Measurements from ENCODE around the gene DAB2IP. TPM values are rescaled to one million over a fixed set of nuclear protein-coding genes. Genes with fewer than 3 reads are reported as not detected.

The DAB2IP gene
- total RNA-seq, 1 experiment from 2014 or later: 17.0 TPM

DNA sequence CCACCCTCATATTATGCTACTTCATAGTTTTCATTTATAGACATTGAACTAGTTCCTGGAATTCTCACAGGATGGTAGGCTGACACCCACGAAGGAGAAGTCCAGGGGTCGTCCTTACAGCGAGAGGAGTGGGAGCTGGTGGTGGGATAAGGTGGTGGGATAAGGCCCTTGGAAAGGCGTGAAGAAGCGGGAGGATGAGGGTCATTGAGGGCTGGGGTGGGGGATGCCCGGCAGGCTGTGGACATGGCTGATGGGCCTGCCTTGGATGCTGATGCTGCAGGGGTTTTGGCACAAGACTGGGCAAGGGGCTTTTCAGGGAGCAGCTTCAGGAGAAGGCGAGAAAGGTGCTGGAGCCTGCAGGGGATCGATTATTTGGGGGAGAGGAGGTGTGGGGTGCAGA lies 9.4 kb downstream of the DAB2IP start:
- BruUV-seq (replicated peaks): no TSS peak
- POLR2A ChIA-PET: no interaction called here
- Mint-ChIP-seq H3K36me3 (ENCODE audit: insufficient read depth, unreplicated experiment) (no peaks in the 10 kb centered on the region), H3K4me3 (ENCODE audit: unreplicated experiment) (no peak overlapping the region), H3K4me1 (ENCODE audit: insufficient read depth, unreplicated experiment) (no peaks in the 10 kb centered on the region), H3K9me3 (ENCODE audit: unreplicated experiment) (no peaks in the 10 kb centered on the region), H3K27me3 (ENCODE audit: insufficient read depth, unreplicated experiment) (peaks cover 58% of the 10 kb centered on the region), H3K27ac (ENCODE audit: low read depth, unreplicated experiment) (no peak overlapping the region)
- intact Hi-C loops (cut with micrococcal nuclease): no loop called here
- CTCF ChIA-PET: interaction anchor here (0.6 to 1.3 kb wide), 3 partner anchors 20 to 687 kb away, joined by 3 to 5 read pairs (median 3); no protein-coding TSS in a partner anchor
- no peak for DNase-seq (ENCODE audit: unreplicated experiment)
- TF ChIP-seq, protein P1, sequence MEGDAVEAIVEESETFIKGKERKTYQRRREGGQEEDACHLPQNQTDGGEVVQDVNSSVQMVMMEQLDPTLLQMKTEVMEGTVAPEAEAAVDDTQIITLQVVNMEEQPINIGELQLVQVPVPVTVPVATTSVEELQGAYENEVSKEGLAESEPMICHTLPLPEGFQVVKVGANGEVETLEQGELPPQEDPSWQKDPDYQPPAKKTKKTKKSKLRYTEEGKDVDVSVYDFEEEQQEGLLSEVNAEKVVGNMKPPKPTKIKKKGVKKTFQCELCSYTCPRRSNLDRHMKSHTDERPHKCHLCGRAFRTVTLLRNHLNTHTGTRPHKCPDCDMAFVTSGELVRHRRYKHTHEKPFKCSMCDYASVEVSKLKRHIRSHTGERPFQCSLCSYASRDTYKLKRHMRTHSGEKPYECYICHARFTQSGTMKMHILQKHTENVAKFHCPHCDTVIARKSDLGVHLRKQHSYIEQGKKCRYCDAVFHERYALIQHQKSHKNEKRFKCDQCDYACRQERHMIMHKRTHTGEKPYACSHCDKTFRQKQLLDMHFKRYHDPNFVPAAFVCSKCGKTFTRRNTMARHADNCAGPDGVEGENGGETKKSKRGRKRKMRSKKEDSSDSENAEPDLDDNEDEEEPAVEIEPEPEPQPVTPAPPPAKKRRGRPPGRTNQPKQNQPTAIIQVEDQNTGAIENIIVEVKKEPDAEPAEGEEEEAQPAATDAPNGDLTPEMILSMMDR (IDR thresholded peaks at IDR 0.05; ENCODE audit: unreplicated experiment): no peak

DNA sequence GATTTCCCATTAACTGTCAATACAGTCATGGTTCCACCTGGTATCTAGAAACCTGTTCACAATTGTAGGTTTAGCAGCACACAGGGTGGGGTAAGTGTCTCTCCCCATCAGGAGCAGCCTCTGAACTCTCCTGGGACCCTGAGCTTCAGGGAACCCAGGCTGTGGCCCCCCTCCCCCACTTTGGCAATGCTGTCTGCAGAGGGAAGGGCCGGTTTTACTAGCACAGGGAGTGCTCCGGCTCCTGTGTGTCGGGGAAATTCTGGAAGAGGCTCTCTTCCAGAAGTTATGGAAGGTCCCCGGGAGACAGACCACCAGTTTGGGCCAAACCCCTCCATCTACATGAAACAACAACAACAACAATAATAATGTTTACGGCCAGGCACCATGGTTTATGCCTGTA lies 9.9 kb downstream of the DAB2IP start:
- H3K4me3 Mint-ChIP-seq (ENCODE audit: unreplicated experiment): no peak overlapping the region
- no peaks in the 10 kb centered on the region for H3K9me3 Mint-ChIP-seq (ENCODE audit: unreplicated experiment)
- H3K27me3 Mint-ChIP-seq (ENCODE audit: insufficient read depth, unreplicated experiment): peaks cover 62% of the 10 kb centered on the region
- no peaks in the 10 kb centered on the region for H3K4me1 Mint-ChIP-seq (ENCODE audit: insufficient read depth, unreplicated experiment)
- TF ChIP-seq, protein P1 (IDR thresholded peaks at IDR 0.05; ENCODE audit: unreplicated experiment): no peak
- intact Hi-C loops (cut with micrococcal nuclease): no loop called here
- H3K36me3 Mint-ChIP-seq (ENCODE audit: insufficient read depth, unreplicated experiment): no peaks in the 10 kb centered on the region
- POLR2A ChIA-PET: no interaction called here
- no peak overlapping the region for H3K27ac Mint-ChIP-seq (ENCODE audit: low read depth, unreplicated experiment)
- CTCF ChIA-PET: interaction anchor here (0.7 to 1.3 kb wide), 2 partner anchors 20 to 687 kb away, joined by 3 to 5 read pairs; no protein-coding TSS in a partner anchor
- BruUV-seq (replicated peaks): no TSS peak
- no peak for DNase-seq (ENCODE audit: unreplicated experiment)

DNA sequence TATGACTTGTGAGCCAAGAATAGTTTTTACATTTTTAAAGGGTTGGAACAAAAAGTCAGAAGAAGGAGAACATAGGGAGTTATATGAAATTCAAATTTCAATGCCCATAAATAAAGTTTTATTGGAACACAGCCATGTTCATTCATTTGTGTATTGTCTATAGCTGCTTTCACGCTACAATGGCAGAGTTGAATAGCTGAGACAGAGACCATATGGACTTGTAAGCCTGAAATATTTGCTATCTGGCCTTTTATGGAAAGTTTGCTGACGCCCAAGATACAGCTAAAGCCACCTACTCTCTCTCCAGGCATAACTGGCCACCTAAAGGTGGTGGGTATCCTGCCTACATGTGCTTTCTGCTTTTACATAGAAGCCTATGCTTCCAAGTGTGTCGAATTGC lies 10.9 kb downstream of the DAB2IP start:
- H3K27me3 Mint-ChIP-seq (ENCODE audit: insufficient read depth, unreplicated experiment): peaks cover 65% of the 10 kb centered on the region
- no TSS peak for BruUV-seq (replicated peaks)
- TF ChIP-seq, protein P1 (IDR thresholded peaks at IDR 0.05; ENCODE audit: unreplicated experiment): no peak
- no peaks in the 10 kb centered on the region for H3K9me3 Mint-ChIP-seq (ENCODE audit: unreplicated experiment)
- intact Hi-C loops (cut with micrococcal nuclease): no loop called here
- no peaks in the 10 kb centered on the region for H3K36me3 Mint-ChIP-seq (ENCODE audit: insufficient read depth, unreplicated experiment)
- H3K27ac Mint-ChIP-seq (ENCODE audit: low read depth, unreplicated experiment): no peak overlapping the region
- ChIA-PET CTCF (no interaction called here), POLR2A (no interaction called here)
- H3K4me1 Mint-ChIP-seq (ENCODE audit: insufficient read depth, unreplicated experiment): no peaks in the 10 kb centered on the region
- H3K4me3 Mint-ChIP-seq (ENCODE audit: unreplicated experiment): no peak overlapping the region
- DNase-seq (ENCODE audit: unreplicated experiment): no peak

DNA sequence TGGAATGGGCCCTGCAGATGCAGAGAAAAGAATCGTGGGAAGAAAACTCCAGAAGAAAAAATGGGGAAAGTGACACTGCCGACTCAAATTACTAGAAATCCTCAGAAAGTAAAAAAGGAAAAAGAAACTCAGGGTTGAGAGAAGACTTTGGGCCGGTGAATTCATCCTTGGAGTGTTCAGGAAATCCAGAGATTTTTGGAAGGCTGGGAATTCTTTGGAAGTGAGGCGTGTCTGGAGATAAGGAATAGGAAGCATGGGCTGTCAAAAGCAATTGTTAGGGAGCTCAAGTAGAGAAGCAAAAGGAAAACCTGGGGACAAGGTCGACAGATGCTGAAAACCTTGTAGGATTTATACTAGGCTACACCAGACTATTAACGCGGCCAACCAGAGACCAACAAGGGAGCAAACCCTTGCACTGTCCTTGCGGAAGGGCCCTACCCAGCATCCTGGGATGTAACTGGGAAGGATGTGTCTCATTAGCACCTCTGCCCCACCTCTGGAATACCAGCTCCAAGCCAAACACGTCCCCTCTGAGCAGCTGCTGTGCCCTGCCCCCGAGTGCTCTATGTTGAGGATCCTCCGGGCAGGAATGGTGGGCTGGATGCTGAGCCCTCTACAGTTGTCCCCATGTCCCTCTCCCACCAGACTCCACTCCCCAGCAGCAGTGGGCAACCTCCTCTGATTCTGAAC lies 11.6 kb downstream of the DAB2IP start:
- TF ChIP-seq, protein P1 (IDR thresholded peaks at IDR 0.05; ENCODE audit: unreplicated experiment): no peak
- H3K4me3 Mint-ChIP-seq (ENCODE audit: unreplicated experiment): no peak overlapping the region
- BruUV-seq (replicated peaks): no TSS peak
- no peaks in the 10 kb centered on the region for H3K36me3 Mint-ChIP-seq (ENCODE audit: insufficient read depth, unreplicated experiment)
- no peaks in the 10 kb centered on the region for H3K4me1 Mint-ChIP-seq (ENCODE audit: insufficient read depth, unreplicated experiment)
- peaks cover 65% of the 10 kb centered on the region for H3K27me3 Mint-ChIP-seq (ENCODE audit: insufficient read depth, unreplicated experiment)
- CTCF ChIA-PET: interaction anchor here (0.6 to 1.5 kb wide), 3 partner anchors 11 to 42 kb away, joined by 3 to 4 read pairs (median 3); partner anchors contain the start of gene DAB2IP
- no peak overlapping the region for H3K27ac Mint-ChIP-seq (ENCODE audit: low read depth, unreplicated experiment)
- H3K9me3 Mint-ChIP-seq (ENCODE audit: unreplicated experiment): no peaks in the 10 kb centered on the region
- POLR2A ChIA-PET: no interaction called here
- DNase-seq (ENCODE audit: unreplicated experiment): no peak
- intact Hi-C loops (cut with micrococcal nuclease): no loop called here
